ENCODE results near the gene ZNF878. TPM values are rescaled to one million over a fixed set of nuclear protein-coding genes. Genes with fewer than 3 reads are reported as not detected.

The ZNF878 gene
- total and polyA plus RNA-seq, 2 of the 13 experiments (the other 11 are each of a cell fraction or from before 2014, with no cell fraction given) = 0.46 to 5.2 TPM

DNA sequence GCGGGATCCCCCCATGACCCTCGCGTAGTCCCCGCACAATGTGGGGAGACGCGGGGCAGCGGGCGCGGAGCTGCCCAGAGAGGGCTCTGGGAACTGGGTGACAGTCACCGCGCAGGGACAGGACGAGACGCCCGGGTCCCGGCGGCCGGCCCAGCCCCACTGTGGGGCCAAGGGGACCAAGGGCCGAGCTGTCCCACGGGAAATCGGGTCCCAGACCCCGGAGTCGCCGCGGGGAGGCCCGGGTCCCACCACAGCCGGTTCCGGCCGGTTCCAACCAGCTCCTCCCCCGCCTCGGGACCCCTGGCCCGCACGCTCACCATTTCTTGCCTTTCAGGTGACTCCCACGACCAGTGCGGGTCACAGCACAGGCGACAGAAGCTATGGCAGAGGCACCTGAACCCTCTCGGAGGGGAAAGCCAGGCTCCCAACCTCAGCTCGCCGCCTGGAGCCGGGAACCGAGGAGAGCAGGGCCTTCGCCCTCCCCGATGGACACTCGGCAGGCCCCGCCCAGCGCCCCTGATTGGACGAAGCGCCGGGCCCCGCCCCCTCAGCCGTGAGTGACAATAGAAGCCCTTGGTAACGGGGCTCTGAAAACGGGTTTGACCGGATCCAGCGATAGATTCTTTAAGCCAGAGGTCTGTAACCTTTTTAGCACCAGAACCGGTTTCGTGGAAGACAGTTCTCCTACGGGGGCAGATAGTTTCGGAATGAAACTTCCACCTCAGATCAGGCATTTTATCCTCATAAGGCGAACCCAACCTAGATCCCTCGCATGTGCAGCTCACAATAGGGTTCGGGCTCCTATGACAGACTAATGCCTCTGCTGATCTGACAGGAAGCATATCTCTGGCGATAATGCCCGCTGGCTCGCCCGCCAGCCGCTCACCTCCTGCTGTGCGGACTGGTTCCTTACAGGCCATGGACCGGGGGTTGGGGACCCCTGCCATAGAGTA is 17.3 kb downstream of the ZNF878 start, which contains the start of gene ZNF433 (continued):
- TF ChIP-seq GATA4 (IDR thresholded peaks at IDR 0.05; ENCODE audit: borderline replicate concordance, low read depth) (peak; percentile 25; the same call in 1 of the 2 replicates), POLR2A (IDR thresholded peaks at IDR 0.05; ENCODE audit: insufficient read depth in 1 of 2, low read depth in 2 of 2, low read length in 2 of 2) (peak; percentile 89 to 91), BORCS8-MEF2B (CRISPR knock-in tag; IDR thresholded peaks at IDR 0.05) (peak; percentile 45; the same call in 1 of the 2 replicates), HDAC2 (CRISPR knock-in tag; IDR thresholded peaks at IDR 0.05) (0 out of 2 replicates have a peak, but pooled peaks have one; percentile 18), ASH2L (IDR thresholded peaks at IDR 0.05; ENCODE audit: insufficient read length, low read depth, low read length) (peak; percentile 39), SPEN (CRISPR knock-in tag; IDR thresholded peaks at IDR 0.05; ENCODE audit: low read depth) (no peak), MED1 (CRISPR knock-in tag; IDR thresholded peaks at IDR 0.05) (peak; percentile 51), RBFOX2 (IDR thresholded peaks at IDR 0.05; ENCODE audit: low read depth, low read length) (peak; percentile 71), MAF1 (CRISPR knock-in tag; IDR thresholded peaks at IDR 0.05; ENCODE audit: borderline replicate concordance) (no peak), SKI (IDR thresholded peaks at IDR 0.05; ENCODE audit: partially characterized antibody) (no peak), ZNF768 (CRISPR knock-in tag; IDR thresholded peaks at IDR 0.05) (peak; percentile 64; the same call in 1 of the 2 replicates), ZNF510 (CRISPR knock-in tag; IDR thresholded peaks at IDR 0.05; ENCODE audit: low read depth) (0 out of 2 replicates have a peak, but pooled peaks have one; percentile 67), THAP11 (CRISPR knock-in tag; IDR thresholded peaks at IDR 0.05) (peak; percentile 34; the same call in 1 of the 2 replicates), CBX2 (IDR thresholded peaks at IDR 0.05; ENCODE audit: low read depth, low read length) (no peak), CBX2 (CRISPR knock-in tag; IDR thresholded peaks at IDR 0.05; ENCODE audit: low read depth) (no peak), FIP1L1 (IDR thresholded peaks at IDR 0.05; ENCODE audit: borderline replicate concordance, insufficient read depth, low read depth, low read length) (no peak), ZFY (CRISPR knock-in tag; IDR thresholded peaks at IDR 0.05) (peak; percentile 84; the same call in 1 of the 2 replicates), ZNF577 (CRISPR knock-in tag; IDR thresholded peaks at IDR 0.05; ENCODE audit: borderline replicate concordance, low read depth) (no peak)
- TF ChIP-seq, protein P1, sequence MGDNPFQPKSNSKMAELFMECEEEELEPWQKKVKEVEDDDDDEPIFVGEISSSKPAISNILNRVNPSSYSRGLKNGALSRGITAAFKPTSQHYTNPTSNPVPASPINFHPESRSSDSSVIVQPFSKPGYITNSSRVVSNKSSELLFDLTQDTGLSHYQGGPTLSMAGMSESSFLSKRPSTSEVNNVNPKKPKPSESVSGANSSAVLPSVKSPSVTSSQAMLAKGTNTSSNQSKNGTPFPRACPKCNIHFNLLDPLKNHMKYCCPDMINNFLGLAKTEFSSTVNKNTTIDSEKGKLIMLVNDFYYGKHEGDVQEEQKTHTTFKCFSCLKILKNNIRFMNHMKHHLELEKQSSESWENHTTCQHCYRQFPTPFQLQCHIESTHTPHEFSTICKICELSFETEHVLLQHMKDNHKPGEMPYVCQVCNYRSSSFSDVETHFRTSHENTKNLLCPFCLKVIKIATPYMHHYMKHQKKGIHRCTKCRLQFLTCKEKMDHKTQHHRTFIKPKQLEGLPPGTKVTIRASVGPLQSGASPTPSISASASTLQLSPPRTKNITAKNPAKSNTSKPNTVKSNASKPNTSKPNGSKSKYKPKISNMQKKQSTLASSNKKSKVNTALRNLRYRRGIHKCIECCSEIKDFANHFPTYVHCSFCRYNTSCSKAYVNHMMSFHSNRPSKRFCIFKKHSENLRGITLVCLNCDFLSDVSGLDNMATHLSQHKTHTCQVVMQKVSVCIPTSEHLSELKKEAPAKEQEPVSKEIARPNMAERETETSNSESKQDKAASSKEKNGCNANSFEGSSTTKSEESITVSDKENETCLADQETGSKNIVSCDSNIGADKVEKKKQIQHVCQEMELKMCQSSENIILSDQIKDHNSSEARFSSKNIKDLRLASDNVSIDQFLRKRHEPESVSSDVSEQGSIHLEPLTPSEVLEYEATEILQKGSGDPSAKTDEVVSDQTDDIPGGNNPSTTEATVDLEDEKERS (CRISPR knock-in tag; IDR thresholded peaks at IDR 0.05) = no peak
- TF ChIP-seq, protein P2, sequence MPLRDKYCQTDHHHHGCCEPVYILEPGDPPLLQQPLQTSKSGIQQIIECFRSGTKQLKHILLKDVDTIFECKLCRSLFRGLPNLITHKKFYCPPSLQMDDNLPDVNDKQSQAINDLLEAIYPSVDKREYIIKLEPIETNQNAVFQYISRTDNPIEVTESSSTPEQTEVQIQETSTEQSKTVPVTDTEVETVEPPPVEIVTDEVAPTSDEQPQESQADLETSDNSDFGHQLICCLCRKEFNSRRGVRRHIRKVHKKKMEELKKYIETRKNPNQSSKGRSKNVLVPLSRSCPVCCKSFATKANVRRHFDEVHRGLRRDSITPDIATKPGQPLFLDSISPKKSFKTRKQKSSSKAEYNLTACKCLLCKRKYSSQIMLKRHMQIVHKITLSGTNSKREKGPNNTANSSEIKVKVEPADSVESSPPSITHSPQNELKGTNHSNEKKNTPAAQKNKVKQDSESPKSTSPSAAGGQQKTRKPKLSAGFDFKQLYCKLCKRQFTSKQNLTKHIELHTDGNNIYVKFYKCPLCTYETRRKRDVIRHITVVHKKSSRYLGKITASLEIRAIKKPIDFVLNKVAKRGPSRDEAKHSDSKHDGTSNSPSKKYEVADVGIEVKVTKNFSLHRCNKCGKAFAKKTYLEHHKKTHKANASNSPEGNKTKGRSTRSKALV (CRISPR knock-in tag; IDR thresholded peaks at IDR 0.05) = no peak
- TF ChIP-seq, protein P3, sequence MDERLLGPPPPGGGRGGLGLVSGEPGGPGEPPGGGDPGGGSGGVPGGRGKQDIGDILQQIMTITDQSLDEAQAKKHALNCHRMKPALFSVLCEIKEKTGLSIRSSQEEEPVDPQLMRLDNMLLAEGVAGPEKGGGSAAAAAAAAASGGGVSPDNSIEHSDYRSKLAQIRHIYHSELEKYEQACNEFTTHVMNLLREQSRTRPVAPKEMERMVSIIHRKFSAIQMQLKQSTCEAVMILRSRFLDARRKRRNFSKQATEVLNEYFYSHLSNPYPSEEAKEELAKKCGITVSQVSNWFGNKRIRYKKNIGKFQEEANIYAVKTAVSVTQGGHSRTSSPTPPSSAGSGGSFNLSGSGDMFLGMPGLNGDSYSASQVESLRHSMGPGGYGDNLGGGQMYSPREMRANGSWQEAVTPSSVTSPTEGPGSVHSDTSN (CRISPR knock-in tag; IDR thresholded peaks at IDR 0.05) = peak; percentile 78
- TF ChIP-seq, protein P4, sequence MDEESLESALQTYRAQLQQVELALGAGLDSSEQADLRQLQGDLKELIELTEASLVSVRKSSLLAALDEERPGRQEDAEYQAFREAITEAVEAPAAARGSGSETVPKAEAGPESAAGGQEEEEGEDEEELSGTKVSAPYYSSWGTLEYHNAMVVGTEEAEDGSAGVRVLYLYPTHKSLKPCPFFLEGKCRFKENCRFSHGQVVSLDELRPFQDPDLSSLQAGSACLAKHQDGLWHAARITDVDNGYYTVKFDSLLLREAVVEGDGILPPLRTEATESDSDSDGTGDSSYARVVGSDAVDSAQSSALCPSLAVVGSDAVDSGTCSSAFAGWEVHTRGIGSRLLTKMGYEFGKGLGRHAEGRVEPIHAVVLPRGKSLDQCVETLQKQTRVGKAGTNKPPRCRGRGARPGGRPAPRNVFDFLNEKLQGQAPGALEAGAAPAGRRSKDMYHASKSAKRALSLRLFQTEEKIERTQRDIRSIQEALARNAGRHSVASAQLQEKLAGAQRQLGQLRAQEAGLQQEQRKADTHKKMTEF (CRISPR knock-in tag; IDR thresholded peaks at IDR 0.05) = peak; percentile 67; the same call in 1 of the 2 replicates
